ENCODE measurements around the gene NTN5.

The NTN5 gene

GRCh38 chr19:48674216-48674809, 1.5 kb upstream of the NTN5 start:
- H3K4me3 ChIP-seq (ENCODE audit: low read depth, low read length) = no peak overlapping the region
- TF ChIP-seq, protein P1, sequence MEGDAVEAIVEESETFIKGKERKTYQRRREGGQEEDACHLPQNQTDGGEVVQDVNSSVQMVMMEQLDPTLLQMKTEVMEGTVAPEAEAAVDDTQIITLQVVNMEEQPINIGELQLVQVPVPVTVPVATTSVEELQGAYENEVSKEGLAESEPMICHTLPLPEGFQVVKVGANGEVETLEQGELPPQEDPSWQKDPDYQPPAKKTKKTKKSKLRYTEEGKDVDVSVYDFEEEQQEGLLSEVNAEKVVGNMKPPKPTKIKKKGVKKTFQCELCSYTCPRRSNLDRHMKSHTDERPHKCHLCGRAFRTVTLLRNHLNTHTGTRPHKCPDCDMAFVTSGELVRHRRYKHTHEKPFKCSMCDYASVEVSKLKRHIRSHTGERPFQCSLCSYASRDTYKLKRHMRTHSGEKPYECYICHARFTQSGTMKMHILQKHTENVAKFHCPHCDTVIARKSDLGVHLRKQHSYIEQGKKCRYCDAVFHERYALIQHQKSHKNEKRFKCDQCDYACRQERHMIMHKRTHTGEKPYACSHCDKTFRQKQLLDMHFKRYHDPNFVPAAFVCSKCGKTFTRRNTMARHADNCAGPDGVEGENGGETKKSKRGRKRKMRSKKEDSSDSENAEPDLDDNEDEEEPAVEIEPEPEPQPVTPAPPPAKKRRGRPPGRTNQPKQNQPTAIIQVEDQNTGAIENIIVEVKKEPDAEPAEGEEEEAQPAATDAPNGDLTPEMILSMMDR (IDR thresholded peaks at IDR 0.05; ENCODE audit: borderline replicate concordance, insufficient read depth, low read depth, low read length) = no peak

- TF ChIP-seq, protein P1 (IDR thresholded peaks at IDR 0.05; ENCODE audit: borderline replicate concordance, insufficient read depth, low read depth, low read length) = no peak
- H3K4me3 ChIP-seq (ENCODE audit: low read depth, low read length) = no peak overlapping the region
These were observed 751 bp upstream of the NTN5 start for GRCh38 chr19:48673436-48674100.

DNA sequence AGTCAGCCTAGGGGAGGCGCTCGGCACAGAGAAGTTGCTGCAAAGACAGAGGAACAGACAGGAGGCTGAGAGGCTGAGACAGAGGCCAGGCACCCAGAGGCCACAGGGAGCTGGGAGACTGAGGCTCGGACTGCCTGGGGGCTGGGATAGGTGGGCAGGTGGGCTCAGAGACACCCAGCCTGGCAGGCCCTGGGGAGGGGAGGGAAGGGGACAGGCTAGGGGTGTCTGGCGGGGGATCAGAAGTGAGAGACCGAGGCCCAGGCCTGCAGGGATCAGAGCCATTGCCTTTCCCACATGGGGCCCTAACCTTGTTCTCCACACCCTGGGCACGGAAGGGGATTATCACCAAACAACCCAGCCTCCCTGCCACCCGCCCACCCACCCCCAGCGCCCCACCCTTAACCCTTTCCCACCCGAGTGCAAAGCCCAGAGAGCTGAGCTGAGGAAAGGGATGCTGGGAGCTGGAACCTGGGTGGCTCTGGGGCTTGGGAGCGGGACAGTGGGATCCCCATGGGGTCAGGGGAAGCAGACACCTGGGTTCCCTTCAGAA, 1.3 kb downstream of the NTN5 start:
- TF ChIP-seq, protein P1 (IDR thresholded peaks at IDR 0.05; ENCODE audit: borderline replicate concordance, insufficient read depth, low read depth, low read length) = no peak
- H3K4me3 ChIP-seq (ENCODE audit: low read depth, low read length) = no peak overlapping the region

DNA sequence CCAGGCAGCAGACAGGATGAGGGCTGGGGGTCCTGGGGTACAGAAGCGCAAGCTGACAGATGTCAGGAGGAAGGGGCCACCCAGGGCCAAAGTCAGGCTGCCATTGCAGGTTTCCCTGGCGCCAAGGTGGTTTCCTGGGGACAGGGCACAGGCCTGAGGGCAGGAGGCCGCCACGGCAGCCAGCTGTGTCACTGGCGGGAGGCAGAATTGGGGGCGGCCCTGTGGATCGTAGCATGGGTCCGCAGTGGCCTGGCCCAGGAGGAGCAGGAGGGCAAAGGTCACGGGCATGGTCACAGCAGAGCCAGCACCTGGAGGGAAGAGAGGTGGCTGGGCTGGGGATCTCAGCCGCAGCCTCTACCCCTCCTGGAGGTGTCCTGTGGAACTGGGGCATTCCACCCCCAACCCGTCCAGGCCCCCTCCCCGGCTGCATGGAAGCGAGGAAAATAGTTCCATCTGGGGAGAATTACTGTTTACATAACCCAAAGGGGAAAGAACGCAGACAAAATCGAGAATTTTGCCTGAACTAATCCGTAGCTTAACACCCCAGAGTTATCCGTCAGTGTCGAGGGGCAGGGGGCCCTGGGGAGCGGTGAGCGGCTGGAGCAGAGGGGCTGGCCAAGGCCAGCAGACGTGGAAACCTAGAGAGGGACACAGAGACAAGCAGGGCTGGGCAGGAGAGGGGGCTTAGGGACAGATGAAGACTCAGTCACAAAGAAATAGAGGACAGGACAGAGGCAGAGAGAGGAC, 1.9 kb downstream of the NTN5 start:
- TF ChIP-seq, protein P1 (IDR thresholded peaks at IDR 0.05; ENCODE audit: borderline replicate concordance, insufficient read depth, low read depth, low read length) = no peak
- no peak overlapping the region for H3K4me3 ChIP-seq (ENCODE audit: low read depth, low read length)

DNA sequence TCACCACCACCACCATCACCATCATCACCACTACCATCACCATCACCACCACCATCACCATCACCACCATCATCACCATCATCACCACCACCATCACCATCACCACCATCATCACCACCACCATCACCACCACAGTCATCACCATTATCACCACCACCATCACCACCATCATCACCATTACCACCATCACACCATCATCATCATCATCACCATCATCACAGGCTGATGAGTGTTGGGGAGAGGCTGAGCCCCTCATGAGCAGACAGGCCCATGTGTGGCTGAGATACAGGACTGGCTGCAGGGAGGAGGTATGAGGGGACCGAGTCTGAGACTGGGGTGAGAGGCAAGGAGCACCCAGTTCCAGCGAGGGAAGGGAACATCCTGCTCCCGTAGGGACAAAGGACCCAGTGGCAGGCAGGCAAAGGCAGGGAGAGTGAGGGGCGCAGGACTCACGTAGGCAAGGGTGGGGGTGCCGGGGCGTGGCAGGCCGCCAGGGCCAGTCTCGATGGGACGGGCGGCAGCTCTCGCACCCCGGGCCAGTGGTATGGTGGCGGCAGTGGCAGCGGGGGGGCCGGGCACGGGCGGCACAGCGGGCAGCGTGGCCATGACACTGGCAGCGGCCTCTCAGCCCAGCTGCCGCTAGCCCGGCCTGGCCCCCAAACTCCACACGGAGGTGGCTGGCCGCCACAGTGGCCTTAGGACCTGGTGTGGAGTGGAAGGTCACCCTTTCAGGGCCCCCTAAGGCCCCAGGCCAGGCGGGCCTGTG, 2.7 kb downstream of the NTN5 start:
- H3K4me3 ChIP-seq (ENCODE audit: low read depth, low read length) = no peak overlapping the region

GRCh38 chr19:48668761-48669160, 4.1 kb downstream of the NTN5 start:
- TF ChIP-seq, protein P1 (IDR thresholded peaks at IDR 0.05; ENCODE audit: borderline replicate concordance, insufficient read depth, low read depth, low read length) = no peak

More for the DNA sequence above, 2.7 kb downstream of the NTN5 start:
- TF ChIP-seq, protein P1 (IDR thresholded peaks at IDR 0.05; ENCODE audit: borderline replicate concordance, insufficient read depth, low read depth, low read length) = no peak

More at GRCh38 chr19:48668761-48669160, 4.1 kb downstream of the NTN5 start:
- no peak overlapping the region for H3K4me3 ChIP-seq (ENCODE audit: low read depth, low read length)
